SK-N-SH treated with all-trans-retinoic acid at 6 μM for 48 hours (cell line): ENCODE data around the gene ARTN.

Source experiments
- ARNTL ChIP-seq: fragments of 450-650 bp; formaldehyde crosslinking; IDR thresholded peaks from 2 replicates; pipeline ENCODE4 v1.5.0; 2020; ENCODE audit warnings: low read depth, mild to moderate bottlenecking, moderate library complexity, borderline replicate concordance
- ZFP3 ChIP-seq: fragments of 250-450 bp; sonication (Bioruptor Pico); IDR thresholded peaks from 2 replicates; pipeline ENCODE4 v1.5.0; 2020; ENCODE audit warnings: mild to moderate bottlenecking, moderate library complexity

- TF ChIP-seq ARNTL (CRISPR knock-in tag) = no peak
- TF ChIP-seq ZFP3 = no peak
Measured at GRCh38 chr1:43942411-43942810, 8.8 kb downstream of the ARTN start.
